GM12878 (cell line): ENCODE results near the gene RIMS3. TPM values are rescaled to one million over a fixed set of nuclear protein-coding genes. Genes with fewer than 3 reads are reported as not detected.

Experiments
- ATAC-seq: fragments of 200-7000 bp; cut with Tn5 transposase; 3 replicates; pipeline ENCODE4 v1.9.1; 2020; ENCODE audit warnings: mild to moderate bottlenecking, moderate library complexity
- BruUV-seq: library from RNA; stranded (reverse); fragments of 400-500 nt; replicated peaks from 2 replicates; lab custom pipeline; 2021; lab: Mats Ljungman, UMichigan
- CTCF ChIA-PET: fragments of 300-600 bp; sonication (Branson Sonifier 250); formaldehyde crosslinking; extraction: SDS; loops from one replicate; lab custom pipeline; 2021; ENCODE audit warnings: inconsistent platforms; lab: Yijun Ruan, JAX
- POLR2A ChIA-PET: fragments of 350-600 bp; formaldehyde crosslinking; extraction: SDS; loops from one replicate; lab custom pipeline; 2021; ENCODE audit warnings: inconsistent platforms; lab: Charles Lee
- RAD21 ChIA-PET: fragments of 300-600 bp; sonication (Branson Sonifier 250); formaldehyde crosslinking; loops from one replicate; lab custom pipeline; 2023; ENCODE audit warnings: antibody characterized with exemption; ENCODE audit not compliant: unreplicated experiment; lab: Charles Lee
- SMC1A ChIA-PET: fragments of 300-600 bp; sonication (Branson Sonifier 250); formaldehyde crosslinking; loops from one replicate; lab custom pipeline; 2023; ENCODE audit not compliant: unreplicated experiment, uncharacterized antibody; lab: Charles Lee
- DNase-seq: peaks from one replicate; pipeline ENCODE4 v3.0.0-alpha.2; 2011; ENCODE audit warnings: low read depth, low spot score
- FAIRE-seq: peaks from 3 replicates; lab custom pipeline; 2011; peaks lifted over from hg19 to GRCh38; lab: Jason Lieb, UNC
- H2AFZ ChIP-seq: 2 replicates; pipeline ENCODE4 v1.6.0; 2011; ENCODE audit warnings: low read depth, low read length, control low read depth; ENCODE audit not compliant: control insufficient read depth
- H3K27ac ChIP-seq: 2 replicates; pipeline ENCODE4 v1.5.1; 2011; ENCODE audit warnings: control low read depth; ENCODE audit not compliant: control insufficient read depth, insufficient read depth
- H3K27me3 ChIP-seq, 2 experiments: replicated peaks in 1 of 2; 2 replicates each; pipeline versions ENCODE4 v1.6.0 to v1.6.1; 2011; ENCODE audit warnings: low read length in 1 of 2; ENCODE audit not compliant: control insufficient read depth in 2 of 2, insufficient read depth in 2 of 2
- H3K36me3 ChIP-seq, 2 experiments: 2 replicates each; pipeline ENCODE4 v1.5.1; 2011; ENCODE audit warnings: low read length in 1 of 2; ENCODE audit not compliant: control insufficient read depth in 2 of 2, insufficient read depth in 2 of 2
- H3K4me1 ChIP-seq: 2 replicates; pipeline ENCODE4 v1.6.1; 2011; ENCODE audit warnings: mild to moderate bottlenecking, low read length, moderate library complexity, mixed read lengths; ENCODE audit not compliant: control insufficient read depth, insufficient read depth
- H3K4me2 ChIP-seq: 2 replicates; pipeline ENCODE4 v1.6.0; 2011; ENCODE audit warnings: control low read depth; ENCODE audit not compliant: control insufficient read depth, insufficient read depth
- H3K4me3 ChIP-seq: fragments of 200-600 bp; sonication (generic); 2 replicates; pipeline ENCODE4 v1.5.1; 2016
- H3K79me2 ChIP-seq: 2 replicates; pipeline ENCODE4 v1.6.0; 2011; ENCODE audit warnings: low read length; ENCODE audit not compliant: control insufficient read depth, insufficient read depth
- H3K9ac ChIP-seq: 2 replicates; pipeline ENCODE4 v1.8.0; 2011; ENCODE audit warnings: low read length, control low read depth, mixed read lengths; ENCODE audit not compliant: control insufficient read depth, insufficient read depth
- H3K9me3 ChIP-seq: replicated peaks from 3 replicates; pipeline ENCODE4 v1.5.1; 2011; ENCODE audit warnings: mild to moderate bottlenecking, low read length; ENCODE audit not compliant: control insufficient read depth, insufficient read depth
- H4K20me1 ChIP-seq: 2 replicates; pipeline ENCODE4 v1.6.0; 2011; ENCODE audit not compliant: control insufficient read depth, insufficient read depth
- CBFB ChIP-seq: IDR thresholded peaks from 2 replicates; pipeline ENCODE4 v1.6.1; 2016; ENCODE audit warnings: antibody characterized with exemption, low read depth
- E2F8 ChIP-seq: fragments of 450-650 bp; IDR thresholded peaks from 2 replicates; pipeline ENCODE4 v1.6.1; 2018; ENCODE audit warnings: mild to moderate bottlenecking, low read depth, moderate library complexity; ENCODE audit not compliant: partially characterized antibody
- ETV6 ChIP-seq, 2 experiments: fragments of 450-650 bp in 1 of 2; IDR thresholded peaks in 1 of 2; conservative IDR thresholded peaks in 1 of 2; 2 replicates each; pipeline ENCODE4 v1.6.1; 2014; ENCODE audit warnings: antibody characterized with exemption in 1 of 2, borderline replicate concordance in 1 of 2, low read depth in 1 of 2, mild to moderate bottlenecking in 1 of 2, moderate library complexity in 1 of 2
- IRF4 ChIP-seq: IDR thresholded peaks from 2 replicates; pipeline ENCODE4 v1.6.1; 2011; ENCODE audit warnings: low read depth, low read length
- JUND ChIP-seq: IDR thresholded peaks from 2 replicates; pipeline ENCODE4 v1.6.1; 2012; ENCODE audit warnings: low read depth, mild to moderate bottlenecking, low read length, improper control_type of control experiment, moderate library complexity
- MTA2 ChIP-seq: fragments of 450-650 bp; IDR thresholded peaks from 2 replicates; pipeline ENCODE4 v1.6.1; 2016; ENCODE audit warnings: low read depth, mild to moderate bottlenecking, moderate library complexity
- YY1 ChIP-seq: IDR thresholded peaks from 2 replicates; pipeline ENCODE4 v1.6.1; 2011; ENCODE audit warnings: low read depth, mild to moderate bottlenecking, low read length
- ZNF622 ChIP-seq: fragments of 450-650 bp; IDR thresholded peaks from 2 replicates; pipeline ENCODE4 v1.6.1; 2017; ENCODE audit warnings: mild to moderate bottlenecking, inconsistent platforms
- ZZZ3 ChIP-seq: IDR thresholded peaks from 2 replicates; pipeline ENCODE4 v1.6.1; 2011; ENCODE audit warnings: low read depth; ENCODE audit not compliant: control insufficient read depth, insufficient read length
- WGBS: methylation state at CpG from one replicate; pipeline ENCODE4 v1.1.6; 2016; ENCODE audit warnings: low lambda C conversion rate; ENCODE audit not compliant: insufficient replicate concordance, insufficient coverage; ENCODE audit errors: missing lambda C conversion rate; 5-methylcytosine and 5-hydroxymethylcytosine counted together
- in situ Hi-C: fragments of 300-500 bp; cut with MboI; formaldehyde crosslinking; loops from 9 replicates; pipeline ENCODE4 v1.14.3; 2018; ENCODE audit warnings: mixed read lengths
- intact Hi-C: fragments of 100-400 bp; cut with micrococcal nuclease; formaldehyde crosslinking; loops from one replicate; pipeline ENCODE4 v1.14.2; 2022; ENCODE audit not compliant: unreplicated experiment
- polyA plus RNA-seq, 11 experiments: library from polyadenylated mRNA; depleted of rRNA in 4 of 11; unstranded in 6 of 11; stranded (reverse) in 5 of 11; fragments of >200 nt; fragmentation: Nextera tagmentation in 4 of 11; fragmentation: Illumina TruSeq in 1 of 11; extraction: Ambion mirVana in 4 of 11; extraction: Trizol in 1 of 11; gene quantifications; 1 replicate in 1 of 11; 2 replicates in 10 of 11; pipeline versions ENCODE4 v1.2.1 to v1.2.3, GENCODE V29; 2011 to 2016; ENCODE audit warnings: inconsistent platforms in 2 of 11, missing spikeins in 2 of 11, low read depth in 1 of 11
- total RNA-seq, 4 experiments: library from RNA; depleted of rRNA in 3 of 4; stranded (reverse); fragments of >200 nt in 3 of 4; fragmentation: Illumina TruSeq in 1 of 4; extraction: Trizol in 1 of 4; gene quantifications; 2 replicates each; pipeline versions ENCODE4 v1.2.1 to v1.2.3, GENCODE V29; 2013 to 2021
- TF ChIP-seq, protein P1 (sequence below): fragments of 450-650 bp; IDR thresholded peaks from 2 replicates; pipeline ENCODE4 v1.6.1; 2017; ENCODE audit warnings: antibody characterized with exemption, mild to moderate bottlenecking, moderate library complexity
- TF ChIP-seq, protein P2 (sequence below): IDR thresholded peaks from 2 replicates; pipeline ENCODE4 v1.6.1; 2012; ENCODE audit warnings: low read depth, low read length, improper control_type of control experiment

RIMS3 gene
- total and polyA plus RNA-seq, 10 of the 15 experiments (the other 5 are each of a cell fraction or from before 2014, with no cell fraction given): 0.02 to 4.7 (median 0.39) TPM

DNA sequence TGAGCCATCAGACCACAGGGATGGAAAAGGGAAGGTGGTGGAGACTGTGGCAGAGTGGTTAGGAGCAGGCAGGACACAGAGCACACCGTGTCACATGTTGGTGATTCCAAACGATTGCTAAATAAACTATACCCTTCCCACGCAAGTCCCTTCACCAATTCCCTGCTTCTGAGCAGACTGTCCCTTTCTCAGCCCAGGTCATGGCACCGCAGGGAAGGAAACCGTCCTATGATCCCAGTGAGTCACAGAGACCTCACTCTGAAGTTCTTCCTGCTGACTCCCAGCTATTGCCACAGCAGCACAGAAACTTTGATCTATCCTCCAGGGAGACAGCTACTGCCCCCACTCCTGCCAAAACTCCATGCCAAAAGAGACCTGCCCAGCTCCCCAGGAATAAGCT lies 19.2 kb downstream of the RIMS3 start:
- RAD21 ChIA-PET: interaction anchor here (1.3 to 1.7 kb wide), 2 partner anchors 13 to 76 kb away, joined by 3 to 4 read pairs; no protein-coding TSS in a partner anchor

GRCh38 chr1:40645118-40645680 lies 20.3 kb downstream of the RIMS3 start:
- H3K79me2 ChIP-seq: no peaks in the 10 kb centered on the region
- no peak overlapping the region for H2AFZ ChIP-seq
- H4K20me1 ChIP-seq: no peaks in the 10 kb centered on the region
- H3K9me3 ChIP-seq: no peaks in the 10 kb centered on the region
- ChIA-PET POLR2A (no interaction called here), CTCF (interaction anchor here (0.6 to 2.2 kb wide), 6 partner anchors 15 to 307 kb away, joined by 3 to 8 read pairs (median 4); no protein-coding TSS in a partner anchor), RAD21 (interaction anchor here (1.3 to 1.7 kb wide), 2 partner anchors 12 to 78 kb away, joined by 3 to 4 read pairs; no protein-coding TSS in a partner anchor), SMC1A (interaction anchor here (0.8 to 1.8 kb wide), 3 partner anchors 11 to 18 kb away, joined by 3 to 4 read pairs (median 4); no protein-coding TSS in a partner anchor)
- H3K4me1 ChIP-seq: no peaks in the 10 kb centered on the region
- ATAC-seq: no peak
- intact Hi-C loops: no loop called here
- in situ Hi-C loops: no loop called here
- FAIRE-seq: no peak
- no peak for DNase-seq
- H3K4me3 ChIP-seq: no peak overlapping the region
- H3K27me3 ChIP-seq: no peaks in the 10 kb centered on the region
- no peak overlapping the region for H3K27ac ChIP-seq
- H3K4me2 ChIP-seq: no peak overlapping the region
- no peak overlapping the region for H3K9ac ChIP-seq
- no peaks in the 10 kb centered on the region for H3K36me3 ChIP-seq
- no TSS peak for BruUV-seq
- WGBS: 25% methylated on average over 5 of the region's 5 CpGs
- TF ChIP-seq, protein P1, sequence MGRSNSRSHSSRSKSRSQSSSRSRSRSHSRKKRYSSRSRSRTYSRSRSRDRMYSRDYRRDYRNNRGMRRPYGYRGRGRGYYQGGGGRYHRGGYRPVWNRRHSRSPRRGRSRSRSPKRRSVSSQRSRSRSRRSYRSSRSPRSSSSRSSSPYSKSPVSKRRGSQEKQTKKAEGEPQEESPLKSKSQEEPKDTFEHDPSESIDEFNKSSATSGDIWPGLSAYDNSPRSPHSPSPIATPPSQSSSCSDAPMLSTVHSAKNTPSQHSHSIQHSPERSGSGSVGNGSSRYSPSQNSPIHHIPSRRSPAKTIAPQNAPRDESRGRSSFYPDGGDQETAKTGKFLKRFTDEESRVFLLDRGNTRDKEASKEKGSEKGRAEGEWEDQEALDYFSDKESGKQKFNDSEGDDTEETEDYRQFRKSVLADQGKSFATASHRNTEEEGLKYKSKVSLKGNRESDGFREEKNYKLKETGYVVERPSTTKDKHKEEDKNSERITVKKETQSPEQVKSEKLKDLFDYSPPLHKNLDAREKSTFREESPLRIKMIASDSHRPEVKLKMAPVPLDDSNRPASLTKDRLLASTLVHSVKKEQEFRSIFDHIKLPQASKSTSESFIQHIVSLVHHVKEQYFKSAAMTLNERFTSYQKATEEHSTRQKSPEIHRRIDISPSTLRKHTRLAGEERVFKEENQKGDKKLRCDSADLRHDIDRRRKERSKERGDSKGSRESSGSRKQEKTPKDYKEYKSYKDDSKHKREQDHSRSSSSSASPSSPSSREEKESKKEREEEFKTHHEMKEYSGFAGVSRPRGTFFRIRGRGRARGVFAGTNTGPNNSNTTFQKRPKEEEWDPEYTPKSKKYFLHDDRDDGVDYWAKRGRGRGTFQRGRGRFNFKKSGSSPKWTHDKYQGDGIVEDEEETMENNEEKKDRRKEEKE: no peak
- TF ChIP-seq ZZZ3 (no peak), MTA2 (no peak), E2F8 (no peak), IRF4 (no peak), YY1 (no peak)
- TF ChIP-seq, protein P2, sequence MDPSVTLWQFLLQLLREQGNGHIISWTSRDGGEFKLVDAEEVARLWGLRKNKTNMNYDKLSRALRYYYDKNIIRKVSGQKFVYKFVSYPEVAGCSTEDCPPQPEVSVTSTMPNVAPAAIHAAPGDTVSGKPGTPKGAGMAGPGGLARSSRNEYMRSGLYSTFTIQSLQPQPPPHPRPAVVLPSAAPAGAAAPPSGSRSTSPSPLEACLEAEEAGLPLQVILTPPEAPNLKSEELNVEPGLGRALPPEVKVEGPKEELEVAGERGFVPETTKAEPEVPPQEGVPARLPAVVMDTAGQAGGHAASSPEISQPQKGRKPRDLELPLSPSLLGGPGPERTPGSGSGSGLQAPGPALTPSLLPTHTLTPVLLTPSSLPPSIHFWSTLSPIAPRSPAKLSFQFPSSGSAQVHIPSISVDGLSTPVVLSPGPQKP: no peak

More for the DNA sequence above, 19.2 kb downstream of the RIMS3 start:
- H2AFZ ChIP-seq: no peak overlapping the region
- TF ChIP-seq CBFB (no peak), JUND (no peak), ETV6 (conservative IDR thresholded peaks at IDR 0.05 in 1 of 2, IDR thresholded peaks at IDR 0.05 in 1 of 2; ENCODE audit: borderline replicate concordance in 1 of 2, low read depth in 1 of 2) (no peak), ZNF622 (no peak)
- no peak overlapping the region for H3K4me2 ChIP-seq
- intact Hi-C loops (no loop called here), in situ Hi-C loops (no loop called here)
- ChIA-PET CTCF (interaction anchor here (0.6 to 1.6 kb wide), 4 partner anchors 14 to 203 kb away, joined by 3 to 4 read pairs (median 3); no protein-coding TSS in a partner anchor), POLR2A (no interaction called here), SMC1A (interaction anchor here (1.3 to 1.8 kb wide), 2 partner anchors 16 to 59 kb away, joined by 3 to 4 read pairs; no protein-coding TSS in a partner anchor)
- no peaks in the 10 kb centered on the region for H3K36me3 ChIP-seq
- DNase-seq (no peak), FAIRE-seq (no peak), ATAC-seq (no peak)
- no TSS peak for BruUV-seq
- H4K20me1 ChIP-seq: no peaks in the 10 kb centered on the region
- H3K4me3 ChIP-seq: no peak overlapping the region
- no peak overlapping the region for H3K9ac ChIP-seq
- no peaks in the 10 kb centered on the region for H3K79me2 ChIP-seq
- H3K9me3 ChIP-seq: no peaks in the 10 kb centered on the region
- no peak overlapping the region for H3K27ac ChIP-seq
- no peaks in the 10 kb centered on the region for H3K27me3 ChIP-seq
- 68% methylated on average over 5 of the region's 5 CpGs for WGBS
- no peaks in the 10 kb centered on the region for H3K4me1 ChIP-seq
